Measurements from ENCODE around the gene CACNA1F. TPM values are rescaled to one million over a fixed set of nuclear protein-coding genes. Genes with fewer than 3 reads are reported as not detected.

CACNA1F gene
- total and polyA plus RNA-seq, 9 of the 15 experiments (the other 6 are each of a cell fraction or from before 2014, with no cell fraction given): under 0.01 to 0.41 (median 0.03) TPM; not detected in 3

DNA sequence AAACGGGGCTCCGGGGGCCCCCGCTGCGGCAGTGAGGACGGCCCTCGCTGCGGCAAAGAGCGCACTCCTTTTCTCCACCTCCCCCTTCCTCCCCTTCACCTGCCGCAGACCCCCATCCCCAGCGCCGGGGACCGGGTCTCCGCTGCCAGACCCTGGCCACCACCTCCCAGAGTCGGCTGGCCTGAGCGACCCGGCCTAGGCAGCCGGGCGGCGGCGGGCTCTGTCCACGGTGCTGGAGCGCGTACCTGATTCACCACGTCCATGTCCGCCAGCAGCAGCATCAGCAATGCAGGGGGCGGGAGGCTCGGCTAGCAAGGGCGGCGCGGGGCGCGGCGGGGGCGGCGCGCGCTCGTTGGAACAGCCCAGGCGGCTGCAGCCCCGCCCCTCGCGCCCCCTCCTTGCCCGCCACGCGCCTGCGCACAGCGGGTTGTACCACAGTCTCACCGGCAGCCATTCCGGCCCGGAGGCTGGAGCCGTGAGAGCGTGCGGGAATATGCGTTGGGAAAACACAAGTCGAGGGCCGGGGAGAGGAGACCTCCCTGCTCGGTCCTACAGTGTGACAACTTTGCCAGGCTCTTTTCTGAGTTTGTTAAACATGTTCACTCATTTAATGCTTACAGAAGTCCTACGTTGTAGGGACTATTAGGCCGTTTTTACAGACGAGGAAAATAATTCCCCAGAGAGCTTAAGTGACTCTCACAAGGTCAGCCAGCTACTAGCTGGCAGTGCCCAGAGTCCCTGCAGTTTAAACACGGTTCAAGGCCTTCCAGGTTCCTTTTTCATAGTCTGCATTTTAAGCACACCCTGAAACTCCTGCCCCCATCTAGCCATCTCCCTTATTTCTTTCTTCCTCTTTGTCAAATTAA lies 33.0 kb downstream of the CACNA1F start, which contains the start of gene SYP (continued):
- TF ChIP-seq, protein P1, sequence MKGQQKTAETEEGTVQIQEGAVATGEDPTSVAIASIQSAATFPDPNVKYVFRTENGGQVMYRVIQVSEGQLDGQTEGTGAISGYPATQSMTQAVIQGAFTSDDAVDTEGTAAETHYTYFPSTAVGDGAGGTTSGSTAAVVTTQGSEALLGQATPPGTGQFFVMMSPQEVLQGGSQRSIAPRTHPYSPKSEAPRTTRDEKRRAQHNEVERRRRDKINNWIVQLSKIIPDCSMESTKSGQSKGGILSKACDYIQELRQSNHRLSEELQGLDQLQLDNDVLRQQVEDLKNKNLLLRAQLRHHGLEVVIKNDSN (CRISPR knock-in tag; IDR thresholded peaks at IDR 0.05): no peak
- peak; percentile 42; the same call in 1 of the 2 replicates for TF ChIP-seq STAG1 (CRISPR knock-in tag; IDR thresholded peaks at IDR 0.05; ENCODE audit: borderline replicate concordance)
- TF ChIP-seq, protein P2, sequence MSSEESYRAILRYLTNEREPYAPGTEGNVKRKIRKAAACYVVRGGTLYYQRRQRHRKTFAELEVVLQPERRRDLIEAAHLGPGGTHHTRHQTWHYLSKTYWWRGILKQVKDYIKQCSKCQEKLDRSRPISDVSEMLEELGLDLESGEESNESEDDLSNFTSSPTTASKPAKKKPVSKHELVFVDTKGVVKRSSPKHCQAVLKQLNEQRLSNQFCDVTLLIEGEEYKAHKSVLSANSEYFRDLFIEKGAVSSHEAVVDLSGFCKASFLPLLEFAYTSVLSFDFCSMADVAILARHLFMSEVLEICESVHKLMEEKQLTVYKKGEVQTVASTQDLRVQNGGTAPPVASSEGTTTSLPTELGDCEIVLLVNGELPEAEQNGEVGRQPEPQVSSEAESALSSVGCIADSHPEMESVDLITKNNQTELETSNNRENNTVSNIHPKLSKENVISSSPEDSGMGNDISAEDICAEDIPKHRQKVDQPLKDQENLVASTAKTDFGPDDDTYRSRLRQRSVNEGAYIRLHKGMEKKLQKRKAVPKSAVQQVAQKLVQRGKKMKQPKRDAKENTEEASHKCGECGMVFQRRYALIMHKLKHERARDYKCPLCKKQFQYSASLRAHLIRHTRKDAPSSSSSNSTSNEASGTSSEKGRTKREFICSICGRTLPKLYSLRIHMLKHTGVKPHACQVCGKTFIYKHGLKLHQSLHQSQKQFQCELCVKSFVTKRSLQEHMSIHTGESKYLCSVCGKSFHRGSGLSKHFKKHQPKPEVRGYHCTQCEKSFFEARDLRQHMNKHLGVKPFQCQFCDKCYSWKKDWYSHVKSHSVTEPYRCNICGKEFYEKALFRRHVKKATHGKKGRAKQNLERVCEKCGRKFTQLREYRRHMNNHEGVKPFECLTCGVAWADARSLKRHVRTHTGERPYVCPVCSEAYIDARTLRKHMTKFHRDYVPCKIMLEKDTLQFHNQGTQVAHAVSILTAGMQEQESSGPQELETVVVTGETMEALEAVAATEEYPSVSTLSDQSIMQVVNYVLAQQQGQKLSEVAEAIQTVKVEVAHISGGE (CRISPR knock-in tag; IDR thresholded peaks at IDR 0.05): peak in 1 of 3 experiments; percentile 51; a peak in 1 of 6 replicates
- no peak for TF ChIP-seq NBN (IDR thresholded peaks at IDR 0.05; ENCODE audit: low read depth)
- TF ChIP-seq ZFPM2 (CRISPR knock-in tag; IDR thresholded peaks at IDR 0.05): no peak
- no peak for TF ChIP-seq ATF2 (CRISPR knock-in tag; IDR thresholded peaks at IDR 0.05)
- TF ChIP-seq, protein P3, sequence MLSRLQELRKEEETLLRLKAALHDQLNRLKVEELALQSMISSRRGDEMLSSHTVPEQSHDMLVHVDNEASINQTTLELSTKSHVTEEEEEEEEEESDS (CRISPR knock-in tag; IDR thresholded peaks at IDR 0.05): no peak
- TF ChIP-seq CLOCK (CRISPR knock-in tag; IDR thresholded peaks at IDR 0.05; ENCODE audit: borderline replicate concordance): no peak
- no peak for TF ChIP-seq CBFA2T3 (IDR thresholded peaks at IDR 0.05)
- TF ChIP-seq SRSF3 (IDR thresholded peaks at IDR 0.05; ENCODE audit: insufficient read depth, low read length): no peak
- peak; percentile 96 for TF ChIP-seq JUND (IDR thresholded peaks at IDR 0.05; ENCODE audit: borderline replicate concordance, low read depth, low read length)
- peak; percentile 39; the same call in 1 of the 3 replicates for TF ChIP-seq JUND (tag; IDR thresholded peaks at IDR 0.05; ENCODE audit: borderline replicate concordance, low read depth, low read length)
- 0 out of 2 replicates have a peak, but pooled peaks have one; percentile 22 for TF ChIP-seq CBX5 (IDR thresholded peaks at IDR 0.05; ENCODE audit: borderline replicate concordance, low read depth)
- TF ChIP-seq, protein P4, sequence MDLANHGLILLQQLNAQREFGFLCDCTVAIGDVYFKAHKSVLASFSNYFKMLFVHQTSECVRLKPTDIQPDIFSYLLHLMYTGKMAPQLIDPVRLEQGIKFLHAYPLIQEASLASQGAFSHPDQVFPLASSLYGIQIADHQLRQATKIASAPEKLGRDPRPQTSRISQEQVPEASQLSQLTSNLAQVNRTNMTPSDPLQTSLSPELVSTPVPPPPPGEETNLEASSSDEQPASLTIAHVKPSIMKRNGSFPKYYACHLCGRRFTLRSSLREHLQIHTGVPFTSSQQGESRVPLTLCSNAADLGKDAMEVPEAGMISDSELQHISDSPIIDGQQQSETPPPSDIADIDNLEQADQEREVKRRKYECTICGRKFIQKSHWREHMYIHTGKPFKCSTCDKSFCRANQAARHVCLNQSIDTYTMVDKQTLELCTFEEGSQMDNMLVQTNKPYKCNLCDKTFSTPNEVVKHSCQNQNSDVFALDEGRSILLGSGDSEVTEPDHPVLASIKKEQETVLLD (IDR thresholded peaks at IDR 0.05): peak; percentile 37; the same call in 1 of the 2 replicates
- TF ChIP-seq PHF20 (IDR thresholded peaks at IDR 0.05; ENCODE audit: partially characterized antibody): peak; percentile 69
- TF ChIP-seq ZNF253 (CRISPR knock-in tag; conservative IDR thresholded peaks at IDR 0.05): no peak
